B cell (primary cell): ENCODE measurements around the gene SCNM1.

Source experiments
- CTCF ChIP-seq: fragments of 200-600 bp; IDR thresholded peaks from one replicate; pipeline ENCODE4 v1.8.0; 2022; ENCODE audit warnings: antibody characterized with exemption, mild to moderate bottlenecking
- EZH2 ChIP-seq: IDR thresholded peaks from 2 replicates; pipeline ENCODE4 v1.6.1; 2012; ENCODE audit warnings: borderline replicate concordance, low read depth, mild to moderate bottlenecking, moderate library complexity, low read length; ENCODE audit not compliant: insufficient read depth, poor library complexity, severe bottlenecking

GRCh38 chr1:151210830-151211229 is 44.9 kb downstream of the SCNM1 start:
- TF ChIP-seq EZH2: no peak
- no peak for TF ChIP-seq CTCF
